Loucy (cell line): ENCODE data around the gene FADD.
"Not testable (repeated sequence)": the region's sequence is repeated elsewhere in the genome, so short reads cannot be mapped to it uniquely, and the experiment has no call there.

Experiments used
- H2AFZ ChIP-seq: fragments of 200-600 bp; sonication (generic); 2 replicates; pipeline ENCODE4 v1.6.0; 2016; ENCODE audit warnings: antibody characterized with exemption, mild to moderate bottlenecking, low read length, moderate library complexity
- H3F3A ChIP-seq: fragments of 200-600 bp; 2 replicates; pipeline ENCODE4 v1.6.0; 2016; ENCODE audit warnings: antibody characterized with exemption, low read depth, mild to moderate bottlenecking
- H3K27me3 ChIP-seq: fragments of 200-600 bp; sonication (generic); 2 replicates; pipeline ENCODE4 v1.6.1; 2014; ENCODE audit warnings: low read length, mild to moderate bottlenecking; ENCODE audit not compliant: insufficient read depth, poor library complexity, severe bottlenecking
- H3K36me3 ChIP-seq: fragments of 200-600 bp; sonication (generic); 2 replicates; pipeline ENCODE4 v1.6.1; 2016; ENCODE audit warnings: low read length; ENCODE audit not compliant: insufficient read depth
- H3K4me1 ChIP-seq: fragments of 200-600 bp; sonication (generic); 2 replicates; pipeline ENCODE4 v1.5.1; 2014; ENCODE audit warnings: low read length, mild to moderate bottlenecking; ENCODE audit not compliant: insufficient read depth, poor library complexity, severe bottlenecking
- H3K4me2 ChIP-seq: fragments of 200-600 bp; sonication (generic); 2 replicates; pipeline ENCODE4 v1.6.0; 2014; ENCODE audit warnings: antibody characterized with exemption, low read length, low read depth, mild to moderate bottlenecking; ENCODE audit not compliant: poor library complexity, severe bottlenecking
- H3K4me3 ChIP-seq: fragments of 200-600 bp; sonication (generic); 2 replicates; pipeline ENCODE4 v1.5.1; 2014; ENCODE audit warnings: low read length, mild to moderate bottlenecking, mixed read lengths; ENCODE audit not compliant: poor library complexity, severe bottlenecking
- H3K79me2 ChIP-seq: fragments of 200-600 bp; sonication (generic); 2 replicates; pipeline ENCODE4 v1.6.1; 2014; ENCODE audit warnings: low read length; ENCODE audit not compliant: insufficient read depth
- H3K9ac ChIP-seq: fragments of 200-600 bp; sonication (generic); 2 replicates; pipeline ENCODE4 v1.6.0; 2014; ENCODE audit warnings: mild to moderate bottlenecking, low read depth, low read length, moderate library complexity; ENCODE audit not compliant: poor library complexity, severe bottlenecking
- H3K9me2 ChIP-seq: fragments of 200-600 bp; sonication (generic); replicated peaks from 2 replicates; pipeline ENCODE4 v1.6.1; 2016; ENCODE audit warnings: low read depth, low read length, mixed read lengths
- H3K9me3 ChIP-seq: fragments of 200-600 bp; sonication (generic); 2 replicates; pipeline ENCODE4 v1.6.1; 2014; ENCODE audit warnings: mild to moderate bottlenecking, antibody characterized with exemption, low read length, low read depth; ENCODE audit not compliant: insufficient read depth
- H4K20me1 ChIP-seq: fragments of 200-600 bp; sonication (generic); 2 replicates; pipeline ENCODE4 v1.6.0; 2014; ENCODE audit warnings: antibody characterized with exemption, low read length, mild to moderate bottlenecking; ENCODE audit not compliant: insufficient read depth, poor library complexity, severe bottlenecking
- EZH2phosphoT487 ChIP-seq: fragments of 200-600 bp; IDR thresholded peaks from 2 replicates; pipeline ENCODE4 v1.6.1; 2018; ENCODE audit warnings: antibody characterized with exemption, mild to moderate bottlenecking, moderate library complexity, borderline replicate concordance
- TF ChIP-seq, protein P1 (sequence below): fragments of 200-600 bp; sonication (generic); conservative IDR thresholded peaks from 2 replicates; pipeline ENCODE4 v1.5.1; 2014; ENCODE audit warnings: mild to moderate bottlenecking, antibody characterized with exemption, low read length

The FADD gene

DNA sequence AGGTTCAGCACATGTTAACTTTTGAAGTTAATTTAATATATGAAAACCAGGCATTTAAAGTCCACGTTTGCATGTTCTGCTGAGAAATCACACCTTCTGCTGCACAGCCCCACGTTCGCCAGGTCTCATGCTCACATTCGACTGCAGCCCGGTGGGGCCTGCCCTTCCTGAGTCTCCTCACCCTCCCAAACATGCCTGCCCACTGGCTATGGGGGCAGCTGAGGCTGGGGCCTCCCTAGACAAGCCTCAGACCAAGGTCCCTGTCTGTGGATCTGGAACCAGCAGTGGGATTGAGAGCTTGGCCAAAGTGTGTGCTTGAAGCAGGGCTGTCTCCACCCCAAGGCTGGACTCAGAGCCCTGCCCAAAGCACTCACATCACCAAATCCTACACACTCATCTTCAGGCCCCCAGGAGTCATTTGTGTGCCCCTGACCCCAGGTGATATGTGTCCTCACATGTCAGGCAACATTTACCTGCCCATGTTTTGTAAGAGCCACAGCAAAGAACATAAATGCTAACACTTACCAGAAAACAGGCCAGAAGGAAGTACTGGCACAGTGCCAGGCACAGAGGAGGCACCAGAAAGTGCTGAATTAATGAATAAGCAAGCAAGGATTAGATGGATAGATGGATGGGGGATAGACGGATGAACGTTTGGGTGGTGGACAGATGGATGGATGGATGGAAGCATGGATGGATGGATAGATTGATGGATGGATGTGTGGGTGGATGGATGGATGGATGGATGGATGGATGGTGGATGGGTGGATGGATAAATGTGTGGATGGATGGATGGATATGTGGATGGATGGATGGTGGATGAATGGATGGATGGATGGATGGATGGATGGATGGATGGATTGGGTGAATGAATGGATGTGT lies 9.4 kb upstream of the FADD start:
- Histone ChIP-seq H3K4me3 (no peak overlapping the region), H2AFZ (no peak overlapping the region)
- TF ChIP-seq, protein P1, sequence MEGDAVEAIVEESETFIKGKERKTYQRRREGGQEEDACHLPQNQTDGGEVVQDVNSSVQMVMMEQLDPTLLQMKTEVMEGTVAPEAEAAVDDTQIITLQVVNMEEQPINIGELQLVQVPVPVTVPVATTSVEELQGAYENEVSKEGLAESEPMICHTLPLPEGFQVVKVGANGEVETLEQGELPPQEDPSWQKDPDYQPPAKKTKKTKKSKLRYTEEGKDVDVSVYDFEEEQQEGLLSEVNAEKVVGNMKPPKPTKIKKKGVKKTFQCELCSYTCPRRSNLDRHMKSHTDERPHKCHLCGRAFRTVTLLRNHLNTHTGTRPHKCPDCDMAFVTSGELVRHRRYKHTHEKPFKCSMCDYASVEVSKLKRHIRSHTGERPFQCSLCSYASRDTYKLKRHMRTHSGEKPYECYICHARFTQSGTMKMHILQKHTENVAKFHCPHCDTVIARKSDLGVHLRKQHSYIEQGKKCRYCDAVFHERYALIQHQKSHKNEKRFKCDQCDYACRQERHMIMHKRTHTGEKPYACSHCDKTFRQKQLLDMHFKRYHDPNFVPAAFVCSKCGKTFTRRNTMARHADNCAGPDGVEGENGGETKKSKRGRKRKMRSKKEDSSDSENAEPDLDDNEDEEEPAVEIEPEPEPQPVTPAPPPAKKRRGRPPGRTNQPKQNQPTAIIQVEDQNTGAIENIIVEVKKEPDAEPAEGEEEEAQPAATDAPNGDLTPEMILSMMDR = no peak
- no peak for TF ChIP-seq EZH2phosphoT487

DNA sequence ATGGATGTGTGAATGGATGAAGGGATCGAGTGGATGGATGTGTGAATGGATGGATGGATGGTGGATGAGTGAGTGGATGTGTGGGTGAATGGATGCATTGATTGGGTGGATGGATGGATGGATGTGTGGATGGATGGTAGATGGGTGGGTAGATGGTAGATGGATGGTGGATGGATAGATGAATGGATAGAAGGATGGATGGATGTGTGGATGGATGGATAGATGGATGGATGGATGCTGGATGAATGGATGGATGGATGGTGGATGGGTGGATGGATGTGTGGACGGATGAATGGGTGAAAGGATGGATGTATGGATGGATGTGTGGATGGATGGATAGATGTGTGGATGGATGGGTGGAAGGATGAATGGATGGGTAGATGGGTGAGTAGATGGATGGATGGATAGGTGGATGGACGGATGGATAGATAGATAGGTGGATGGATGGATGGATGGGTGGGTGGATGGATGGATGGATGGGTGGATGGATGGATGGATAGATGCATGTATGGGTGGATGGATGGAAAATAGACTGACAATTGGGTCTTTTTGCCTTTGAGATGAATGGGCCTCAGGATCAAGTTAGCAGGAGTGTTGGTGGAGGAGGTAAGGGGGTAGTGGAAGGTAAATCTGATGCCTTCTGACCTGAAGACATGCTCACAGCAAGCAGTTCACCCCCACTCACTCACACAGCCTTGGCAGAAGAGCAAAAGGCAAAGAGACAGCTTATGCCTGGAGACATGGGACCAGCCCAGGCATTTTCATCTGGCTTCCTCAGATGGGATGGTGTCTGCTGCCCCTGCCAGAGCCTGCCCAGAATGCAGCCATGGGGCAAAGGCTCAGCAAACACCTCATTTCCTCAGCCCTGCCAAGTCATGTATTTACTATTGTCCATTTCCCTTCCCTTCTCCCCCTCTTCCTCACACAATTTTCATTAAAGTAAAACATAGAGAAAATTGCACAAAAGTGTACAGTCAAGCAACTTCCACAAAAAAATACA lies 8.0 kb upstream of the FADD start:
- Histone ChIP-seq H3K27me3 (no peaks in the 10 kb centered on the region), H3F3A (no peaks in the 10 kb centered on the region), H3K9me3 (no peaks in the 10 kb centered on the region), H3K36me3 (no peaks in the 10 kb centered on the region), H3K9ac (no peak overlapping the region), H3K4me1 (no peaks in the 10 kb centered on the region), H3K4me3 (no peak overlapping the region), H2AFZ (no peak overlapping the region), H3K9me2 (no peaks in the 10 kb centered on the region), H3K4me2 (no peak overlapping the region), H4K20me1 (no peaks in the 10 kb centered on the region), H3K79me2 (no peaks in the 10 kb centered on the region)
- no peak for TF ChIP-seq EZH2phosphoT487
- TF ChIP-seq, protein P1 = no peak

More for the DNA sequence above, 9.4 kb upstream of the FADD start:
- Histone ChIP-seq H4K20me1 (no peaks in the 10 kb centered on the region), H3K9me3 (no peaks in the 10 kb centered on the region), H3K36me3 (no peaks in the 10 kb centered on the region), H3K4me1 (no peaks in the 10 kb centered on the region), H3F3A (no peaks in the 10 kb centered on the region), H3K9ac (no peak overlapping the region), H3K79me2 (no peaks in the 10 kb centered on the region), H3K9me2 (no peaks in the 10 kb centered on the region), H3K4me2 (no peak overlapping the region), H3K27me3 (no peaks in the 10 kb centered on the region)

DNA sequence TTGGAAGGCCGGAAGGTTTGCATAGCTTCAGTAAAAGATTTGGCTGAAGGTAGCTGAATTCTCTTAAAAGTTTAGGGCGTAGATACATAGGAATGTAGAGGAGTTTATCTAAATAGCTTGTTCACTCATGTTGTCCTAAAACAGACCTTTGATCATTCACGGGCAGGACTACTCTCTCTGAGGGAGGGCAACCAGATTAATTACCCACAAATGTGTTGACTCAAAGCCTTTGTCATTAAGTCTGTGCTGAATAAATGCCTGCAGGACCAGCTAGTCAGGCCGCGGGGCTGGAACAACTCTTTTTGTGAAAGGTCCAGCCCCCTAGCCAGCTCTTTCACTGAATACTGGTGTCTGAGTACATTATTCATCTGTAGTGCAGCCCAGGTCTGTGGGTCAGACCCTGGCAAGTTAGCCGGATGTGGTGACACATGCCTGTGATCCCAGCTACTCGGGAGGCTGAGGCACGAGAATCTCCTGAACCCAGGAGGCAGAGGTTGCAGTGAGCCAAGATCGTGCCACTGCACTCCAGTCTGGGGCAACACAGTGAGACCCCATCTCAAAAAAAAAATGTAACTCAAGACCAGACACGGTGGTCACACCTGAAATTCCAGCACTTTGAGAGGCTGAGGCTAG lies 2.8 kb upstream of the FADD start:
- H4K20me1 ChIP-seq = peaks cover 21% of the 10 kb centered on the region
- no peaks in the 10 kb centered on the region for H3F3A ChIP-seq
- H3K79me2 ChIP-seq = peaks cover 22% of the 10 kb centered on the region
- no peaks in the 10 kb centered on the region for H3K9me2 ChIP-seq
- H3K4me2 ChIP-seq = no peak overlapping the region
- no peak overlapping the region for H3K9ac ChIP-seq
- no peaks in the 10 kb centered on the region for H3K36me3 ChIP-seq
- no peaks in the 10 kb centered on the region for H3K9me3 ChIP-seq
- no peak overlapping the region for H3K4me3 ChIP-seq
- H3K27me3 ChIP-seq = peaks cover 6% of the 10 kb centered on the region
- 0 out of 2 replicates have a peak overlapping the region, but pooled peaks have one; percentile 41 for H2AFZ ChIP-seq
- no peak for TF ChIP-seq EZH2phosphoT487
- TF ChIP-seq, protein P1 = no peak
- H3K4me1 ChIP-seq = peaks cover 22% of the 10 kb centered on the region

DNA sequence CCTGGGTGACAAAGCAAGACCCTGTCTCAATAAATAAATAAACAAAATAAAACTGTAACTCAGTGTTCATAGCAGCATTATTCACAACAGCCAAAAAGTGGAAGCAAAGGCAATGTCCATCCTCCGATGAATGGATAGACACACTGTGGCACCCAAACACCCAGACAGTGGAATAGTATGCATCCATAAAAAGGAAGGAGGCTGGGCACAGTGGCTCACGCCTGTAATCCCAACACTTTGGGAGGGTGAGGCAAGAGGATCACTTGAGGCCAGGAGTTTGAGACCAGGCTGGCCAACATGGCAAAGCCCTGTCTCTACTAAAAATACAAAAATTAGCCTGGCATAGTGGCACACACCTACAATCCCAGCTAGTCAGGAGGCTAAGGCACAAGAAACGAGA lies 2.0 kb upstream of the FADD start:
- peaks cover 29% of the 10 kb centered on the region for H3K79me2 ChIP-seq
- not testable (repeated sequence) for H3K27me3 ChIP-seq, H3K9ac ChIP-seq, H2AFZ ChIP-seq, H3K9me2 ChIP-seq, H3K4me2 ChIP-seq, H3K9me3 ChIP-seq, H3K36me3 ChIP-seq, H3K4me3 ChIP-seq, H3F3A ChIP-seq
- peaks cover 28% of the 10 kb centered on the region for H4K20me1 ChIP-seq
- peaks cover 28% of the 10 kb centered on the region for H3K4me1 ChIP-seq
